NT2/D1 (cell line): ENCODE measurements around the gene NCKAP1.

ENCODE experiments used
- DNase-seq: peaks from one replicate; pipeline ENCODE4 v3.0.0-alpha.2; 2011; ENCODE audit warnings: low read depth, low spot score
- H3K27me3 ChIP-seq: 2 replicates; pipeline ENCODE4 v1.6.0; 2011; ENCODE audit warnings: mild to moderate bottlenecking; ENCODE audit not compliant: insufficient read length, insufficient read depth
- H3K36me3 ChIP-seq: 2 replicates; pipeline ENCODE4 v1.6.1; 2011; ENCODE audit warnings: mild to moderate bottlenecking, low read length, mixed read lengths; ENCODE audit not compliant: insufficient read depth, insufficient read length
- H3K4me1 ChIP-seq: 2 replicates; pipeline ENCODE4 v1.5.1; 2011; ENCODE audit not compliant: insufficient read depth, insufficient read length
- H3K4me3 ChIP-seq: 2 replicates; pipeline ENCODE4 v1.5.1; 2011; ENCODE audit warnings: low read depth; ENCODE audit not compliant: insufficient read length
- H3K9ac ChIP-seq: 2 replicates; pipeline ENCODE4 v1.6.0; 2011; ENCODE audit warnings: low read depth; ENCODE audit not compliant: insufficient read length
- H3K9me3 ChIP-seq: 2 replicates; pipeline ENCODE4 v1.5.1; 2011; ENCODE audit warnings: mild to moderate bottlenecking, low read length; ENCODE audit not compliant: insufficient read depth
- SUZ12 ChIP-seq: IDR thresholded peaks from 2 replicates; pipeline ENCODE4 v1.6.1; 2011; ENCODE audit not compliant: insufficient read length, insufficient read depth; ENCODE audit errors: extremely low read depth
- YY1 ChIP-seq: IDR thresholded peaks from 2 replicates; pipeline ENCODE4 v1.6.1; 2011; ENCODE audit not compliant: insufficient read length, insufficient read depth
- ZNF274 ChIP-seq: IDR thresholded peaks from 2 replicates; pipeline ENCODE4 v1.6.1; 2011; ENCODE audit warnings: mild to moderate bottlenecking, low read depth, low read length

NCKAP1 gene

GRCh38 chr2:182906454-182906853 is 131.8 kb downstream of the NCKAP1 start:
- no peak for DNase-seq
- H3K4me3 ChIP-seq, result no peak overlapping the region
- H3K4me1 ChIP-seq, result peaks cover 3% of the 10 kb centered on the region
- TF ChIP-seq SUZ12 (no peak), ZNF274 (no peak), YY1 (no peak)
- peaks cover 3% of the 10 kb centered on the region for H3K36me3 ChIP-seq
- H3K27me3 ChIP-seq, result no peaks in the 10 kb centered on the region
- H3K9ac ChIP-seq, result no peak overlapping the region
- no peaks in the 10 kb centered on the region for H3K9me3 ChIP-seq

GRCh38 chr2:182904844-182905243 is 133.4 kb downstream of the NCKAP1 start:
- Histone ChIP-seq H3K9me3 (no peaks in the 10 kb centered on the region), H3K4me3 (no peak overlapping the region), H3K36me3 (no peaks in the 10 kb centered on the region), H3K4me1 (peaks cover 3% of the 10 kb centered on the region), H3K9ac (no peak overlapping the region), H3K27me3 (no peaks in the 10 kb centered on the region)
- no peak for TF ChIP-seq SUZ12
- no peak for TF ChIP-seq YY1
- TF ChIP-seq ZNF274, result no peak
- no peak for DNase-seq

- no peak for DNase-seq
- Histone ChIP-seq H3K27me3 (no peaks in the 10 kb centered on the region), H3K4me3 (no peak overlapping the region), H3K4me1 (peaks cover 3% of the 10 kb centered on the region), H3K36me3 (no peaks in the 10 kb centered on the region), H3K9ac (no peak overlapping the region), H3K9me3 (no peaks in the 10 kb centered on the region)
- TF ChIP-seq ZNF274 (no peak), SUZ12 (no peak), YY1 (no peak)
Measured at GRCh38 chr2:182903566-182903965, 134.7 kb downstream of the NCKAP1 start.

GRCh38 chr2:182901748-182902147 is 136.5 kb downstream of the NCKAP1 start:
- no peak for DNase-seq
- Histone ChIP-seq H3K27me3 (no peaks in the 10 kb centered on the region), H3K9ac (no peak overlapping the region), H3K9me3 (no peaks in the 10 kb centered on the region), H3K36me3 (no peaks in the 10 kb centered on the region), H3K4me1 (no peaks in the 10 kb centered on the region), H3K4me3 (no peak overlapping the region)
- no peak for TF ChIP-seq ZNF274
- TF ChIP-seq YY1, result no peak
- TF ChIP-seq SUZ12, result no peak

DNA sequence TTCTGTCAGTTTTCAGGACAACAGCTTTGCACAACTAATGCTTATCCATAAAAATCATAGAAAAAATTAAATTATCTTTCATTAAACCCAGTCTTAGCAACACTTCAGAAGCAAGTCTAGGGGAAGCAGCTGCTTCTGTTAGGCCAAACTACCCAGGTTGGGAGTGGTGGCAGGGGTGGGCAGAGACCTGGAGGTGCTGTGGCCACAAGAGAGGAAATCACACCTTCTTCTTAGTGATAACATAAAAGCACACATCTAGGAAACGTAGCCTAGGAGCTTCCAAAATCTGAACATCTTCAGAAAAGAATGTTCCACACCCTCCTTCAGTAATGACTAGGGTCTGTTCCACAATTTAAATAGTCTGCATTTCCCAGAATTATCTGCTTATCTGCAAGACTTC is 139.5 kb downstream of the NCKAP1 start:
- Histone ChIP-seq H3K4me1 (no peaks in the 10 kb centered on the region), H3K27me3 (no peaks in the 10 kb centered on the region), H3K36me3 (no peaks in the 10 kb centered on the region), H3K9me3 (peaks cover 5% of the 10 kb centered on the region; the same call in 1 of the 2 replicates), H3K4me3 (no peak overlapping the region), H3K9ac (no peak overlapping the region)
- DNase-seq, result no peak
- TF ChIP-seq ZNF274 (no peak), YY1 (no peak), SUZ12 (no peak)

DNA sequence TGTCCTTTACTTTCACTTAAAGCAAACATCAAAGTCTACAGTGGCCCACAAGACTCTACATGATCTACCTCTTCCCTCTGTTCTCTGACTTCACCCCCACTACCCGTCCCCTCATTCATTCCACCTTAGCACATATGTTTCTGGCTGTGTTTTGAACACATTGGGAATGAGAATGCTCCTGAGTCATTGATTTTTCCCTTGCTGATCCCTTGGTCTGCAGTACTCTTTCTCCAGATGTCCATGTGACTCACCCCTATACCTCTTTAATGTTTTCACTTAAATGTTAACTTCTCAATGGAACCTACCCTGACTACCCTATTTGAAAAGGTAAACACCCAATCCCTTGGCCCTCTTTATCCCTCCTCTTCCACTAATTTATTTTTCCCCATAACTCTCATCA is 141.1 kb downstream of the NCKAP1 start:
- DNase-seq, result no peak
- no peak overlapping the region for H3K9ac ChIP-seq
- peaks cover 10% of the 10 kb centered on the region; the same call in 1 of the 2 replicates for H3K9me3 ChIP-seq
- no peaks in the 10 kb centered on the region for H3K4me1 ChIP-seq
- TF ChIP-seq YY1 (no peak), SUZ12 (no peak), ZNF274 (no peak)
- no peaks in the 10 kb centered on the region for H3K36me3 ChIP-seq
- H3K27me3 ChIP-seq, result no peaks in the 10 kb centered on the region
- H3K4me3 ChIP-seq, result no peak overlapping the region

GRCh38 chr2:182895798-182896197 is 142.5 kb downstream of the NCKAP1 start:
- Histone ChIP-seq H3K9me3 (peaks cover 10% of the 10 kb centered on the region; the same call in 1 of the 2 replicates), H3K9ac (no peak overlapping the region), H3K4me3 (no peak overlapping the region), H3K4me1 (no peaks in the 10 kb centered on the region), H3K36me3 (no peaks in the 10 kb centered on the region), H3K27me3 (no peaks in the 10 kb centered on the region)
- no peak for DNase-seq
- TF ChIP-seq YY1 (no peak), SUZ12 (no peak), ZNF274 (no peak)

- no peak overlapping the region for H3K4me3 ChIP-seq
- H3K9ac ChIP-seq, result no peak overlapping the region
- no peak for TF ChIP-seq ZNF274
- no peak for TF ChIP-seq YY1
- TF ChIP-seq SUZ12, result no peak
- H3K9me3 ChIP-seq, result peaks cover 10% of the 10 kb centered on the region; the same call in 1 of the 2 replicates
- H3K4me1 ChIP-seq, result no peaks in the 10 kb centered on the region
- H3K36me3 ChIP-seq, result no peaks in the 10 kb centered on the region
- no peak for DNase-seq
- no peaks in the 10 kb centered on the region for H3K27me3 ChIP-seq
Measured at GRCh38 chr2:182895169-182895568, 143.1 kb downstream of the NCKAP1 start.
